Smooth muscle cell (in vitro differentiated cells): ENCODE measurements around the gene ZNF318. TPM values are rescaled to one million over a fixed set of nuclear protein-coding genes. Genes with fewer than 3 reads are reported as not detected.

Experiments
- DNase-seq: peaks from one replicate; lab custom pipeline; 2025; ENCODE audit not compliant: unreplicated experiment; lab: John Stamatoyannopoulos, UW
- H2AFZ ChIP-seq: fragments of 200-600 bp; sonication (generic); 2 replicates; pipeline ENCODE4 v1.6.0; 2016; ENCODE audit warnings: antibody characterized with exemption, low read depth, mild to moderate bottlenecking
- H3F3A ChIP-seq: fragments of 200-600 bp; sonication (generic); 2 replicates; pipeline ENCODE4 v1.6.0; 2017; ENCODE audit warnings: antibody characterized with exemption, low read depth
- H3K27ac ChIP-seq: fragments of 200-600 bp; sonication (generic); 2 replicates; pipeline ENCODE4 v1.5.1; 2016; ENCODE audit warnings: low read depth, mild to moderate bottlenecking
- H3K27me3 ChIP-seq: fragments of 200-600 bp; sonication (generic); 2 replicates; pipeline ENCODE4 v1.6.1; 2016; ENCODE audit warnings: low read depth, mild to moderate bottlenecking
- H3K36me3 ChIP-seq: fragments of 200-600 bp; sonication (generic); 2 replicates; pipeline ENCODE4 v1.5.1; 2016; ENCODE audit warnings: low read depth
- H3K4me1 ChIP-seq: fragments of 200-600 bp; sonication (generic); 2 replicates; pipeline ENCODE4 v1.5.1; 2016; ENCODE audit warnings: low read depth
- H3K4me2 ChIP-seq: fragments of 200-600 bp; sonication (generic); 2 replicates; pipeline ENCODE4 v1.6.0; 2016; ENCODE audit warnings: mild to moderate bottlenecking
- H3K4me3 ChIP-seq: fragments of 200-600 bp; sonication (generic); 2 replicates; pipeline ENCODE4 v1.5.1; 2016; ENCODE audit warnings: mild to moderate bottlenecking
- H3K79me2 ChIP-seq: fragments of 200-600 bp; sonication (generic); 2 replicates; pipeline ENCODE4 v1.6.0; 2016; ENCODE audit warnings: low read depth, mild to moderate bottlenecking
- H3K9ac ChIP-seq: fragments of 200-600 bp; sonication (generic); 2 replicates; pipeline ENCODE4 v1.6.0; 2016; ENCODE audit warnings: low read depth
- H3K9me3 ChIP-seq: fragments of 200-600 bp; sonication (generic); replicated peaks from 2 replicates; pipeline ENCODE4 v1.5.1; 2016; ENCODE audit warnings: low read depth
- H4K20me1 ChIP-seq: fragments of 200-600 bp; sonication (generic); 2 replicates; pipeline ENCODE4 v1.6.0; 2016; ENCODE audit warnings: low read depth
- WGBS: methylation state at CpG from one replicate; pipeline ENCODE4 v1.1.7; 2016; ENCODE audit warnings: low lambda C conversion rate; 5-methylcytosine and 5-hydroxymethylcytosine counted together
- polyA plus RNA-seq: library from polyadenylated mRNA; unstranded; fragments of >200 nt; fragmentation: Nextera tagmentation; extraction: Ambion mirVana; gene quantifications from 2 replicates; pipeline ENCODE4 v1.2.1, GENCODE V29; 2016
- total RNA-seq: library from RNA; depleted of rRNA; stranded (reverse); fragments of >200 nt; gene quantifications from 2 replicates; pipeline ENCODE4 v1.2.3, GENCODE V29; 2014
- TF ChIP-seq, protein P1 (sequence below): fragments of 200-600 bp; sonication (generic); IDR thresholded peaks from 2 replicates; pipeline ENCODE4 v1.5.1; 2017; ENCODE audit warnings: borderline replicate concordance, mild to moderate bottlenecking, antibody characterized with exemption; ENCODE audit not compliant: insufficient read depth, poor library complexity, severe bottlenecking

ZNF318 gene
- total and polyA plus RNA-seq, 2 experiments from 2014 or later: 5.8 to 14.7 TPM

DNA sequence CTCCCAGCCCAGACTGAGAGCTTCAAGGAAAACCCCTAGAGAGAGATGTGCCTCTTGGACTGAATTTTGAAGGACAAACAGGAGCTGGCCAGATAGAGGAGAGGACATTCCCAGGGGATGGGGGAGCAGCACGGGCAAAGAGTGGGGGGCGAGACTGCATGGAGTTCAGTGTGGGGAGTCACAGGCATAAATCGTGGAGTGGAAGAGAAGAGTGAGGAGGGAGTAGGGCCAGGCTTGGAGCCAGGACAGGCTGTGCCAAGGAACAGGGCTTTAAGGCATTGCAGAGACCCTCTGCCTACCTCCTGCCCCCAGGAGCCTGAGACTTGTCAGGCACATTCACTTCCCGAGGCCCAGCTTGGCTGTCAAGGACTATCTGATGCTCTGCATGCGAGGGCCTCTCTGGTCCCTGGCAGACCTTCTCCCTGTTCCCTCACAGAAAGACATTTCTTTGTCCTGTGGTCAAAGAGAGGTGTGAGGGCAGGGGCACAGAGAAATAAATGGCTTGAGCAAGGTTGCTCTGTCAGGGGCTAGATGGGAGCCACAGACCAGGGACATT is 76.6 kb downstream of the ZNF318 start:
- WGBS: 91% methylated on average over 5 of the region's 5 CpGs
- Histone ChIP-seq H4K20me1 (no peaks in the 10 kb centered on the region), H3K36me3 (no peaks in the 10 kb centered on the region), H3K27ac (no peak overlapping the region), H3K79me2 (no peaks in the 10 kb centered on the region), H3K27me3 (no peaks in the 10 kb centered on the region), H3K4me2 (no peak overlapping the region), H3K4me3 (no peak overlapping the region), H2AFZ (no peak overlapping the region), H3K9ac (no peak overlapping the region), H3K9me3 (no peaks in the 10 kb centered on the region), H3K4me1 (no peaks in the 10 kb centered on the region), H3F3A (no peaks in the 10 kb centered on the region)
- no peak for DNase-seq
- TF ChIP-seq, protein P1, sequence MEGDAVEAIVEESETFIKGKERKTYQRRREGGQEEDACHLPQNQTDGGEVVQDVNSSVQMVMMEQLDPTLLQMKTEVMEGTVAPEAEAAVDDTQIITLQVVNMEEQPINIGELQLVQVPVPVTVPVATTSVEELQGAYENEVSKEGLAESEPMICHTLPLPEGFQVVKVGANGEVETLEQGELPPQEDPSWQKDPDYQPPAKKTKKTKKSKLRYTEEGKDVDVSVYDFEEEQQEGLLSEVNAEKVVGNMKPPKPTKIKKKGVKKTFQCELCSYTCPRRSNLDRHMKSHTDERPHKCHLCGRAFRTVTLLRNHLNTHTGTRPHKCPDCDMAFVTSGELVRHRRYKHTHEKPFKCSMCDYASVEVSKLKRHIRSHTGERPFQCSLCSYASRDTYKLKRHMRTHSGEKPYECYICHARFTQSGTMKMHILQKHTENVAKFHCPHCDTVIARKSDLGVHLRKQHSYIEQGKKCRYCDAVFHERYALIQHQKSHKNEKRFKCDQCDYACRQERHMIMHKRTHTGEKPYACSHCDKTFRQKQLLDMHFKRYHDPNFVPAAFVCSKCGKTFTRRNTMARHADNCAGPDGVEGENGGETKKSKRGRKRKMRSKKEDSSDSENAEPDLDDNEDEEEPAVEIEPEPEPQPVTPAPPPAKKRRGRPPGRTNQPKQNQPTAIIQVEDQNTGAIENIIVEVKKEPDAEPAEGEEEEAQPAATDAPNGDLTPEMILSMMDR: no peak

DNA sequence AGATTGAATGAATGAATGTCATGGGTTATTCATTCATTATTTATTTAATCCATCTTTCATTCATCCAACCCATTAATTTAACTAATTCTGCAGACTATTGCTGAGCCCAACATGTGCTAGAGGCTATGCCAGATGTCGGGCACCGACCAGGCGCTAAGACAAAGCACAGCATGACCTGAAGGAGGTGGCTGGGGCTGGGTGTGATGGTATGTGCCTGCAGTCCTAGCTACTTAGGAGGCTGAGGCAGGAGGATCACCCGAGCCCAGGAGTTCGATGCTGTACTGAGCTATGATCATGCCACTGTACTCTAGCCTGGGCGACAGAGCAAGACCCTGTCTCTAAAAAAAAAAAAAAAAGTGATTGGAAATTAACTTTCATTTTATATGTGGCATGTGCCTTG is 77.1 kb downstream of the ZNF318 start:
- no peak for DNase-seq
- Histone ChIP-seq H3K4me1 (no peaks in the 10 kb centered on the region), H3K4me3 (no peak overlapping the region), H4K20me1 (no peaks in the 10 kb centered on the region), H3K4me2 (no peak overlapping the region), H3F3A (no peaks in the 10 kb centered on the region), H3K9ac (no peak overlapping the region), H3K36me3 (no peaks in the 10 kb centered on the region), H3K27ac (no peak overlapping the region), H3K9me3 (no peaks in the 10 kb centered on the region), H3K27me3 (no peaks in the 10 kb centered on the region), H3K79me2 (no peaks in the 10 kb centered on the region), H2AFZ (no peak overlapping the region)
- 89% methylated on average over 6 of the region's 6 CpGs for WGBS
- TF ChIP-seq, protein P1: no peak

DNA sequence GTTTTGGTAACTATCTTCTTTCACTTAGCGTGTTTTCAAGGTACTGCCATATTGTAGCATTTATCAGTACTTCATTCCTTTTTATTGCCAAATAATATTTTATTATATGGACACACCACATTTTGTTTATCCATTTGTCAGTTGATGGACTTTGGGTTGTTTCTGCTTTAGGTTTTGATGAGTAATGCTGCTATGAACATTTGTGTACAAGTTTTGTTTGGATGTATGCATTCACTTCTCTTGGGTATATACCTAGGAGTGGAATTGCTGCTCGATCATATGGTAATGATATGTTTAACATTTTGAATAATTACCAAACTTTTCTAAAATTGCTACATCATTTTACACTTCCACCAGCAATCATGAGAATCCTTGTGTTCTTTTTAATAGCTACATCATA is 77.7 kb downstream of the ZNF318 start:
- H3K79me2 ChIP-seq: no peaks in the 10 kb centered on the region
- no peaks in the 10 kb centered on the region for H3F3A ChIP-seq
- H4K20me1 ChIP-seq: no peaks in the 10 kb centered on the region
- WGBS: 96% methylated on average over 2 of the region's 2 CpGs
- DNase-seq: no peak
- no peak overlapping the region for H3K27ac ChIP-seq
- no peak overlapping the region for H3K9ac ChIP-seq
- H3K4me1 ChIP-seq: no peaks in the 10 kb centered on the region
- no peak overlapping the region for H3K4me3 ChIP-seq
- no peak overlapping the region for H3K4me2 ChIP-seq
- no peaks in the 10 kb centered on the region for H3K27me3 ChIP-seq
- no peaks in the 10 kb centered on the region for H3K9me3 ChIP-seq
- TF ChIP-seq, protein P1: no peak
- H3K36me3 ChIP-seq: no peaks in the 10 kb centered on the region
- H2AFZ ChIP-seq: no peak overlapping the region

DNA sequence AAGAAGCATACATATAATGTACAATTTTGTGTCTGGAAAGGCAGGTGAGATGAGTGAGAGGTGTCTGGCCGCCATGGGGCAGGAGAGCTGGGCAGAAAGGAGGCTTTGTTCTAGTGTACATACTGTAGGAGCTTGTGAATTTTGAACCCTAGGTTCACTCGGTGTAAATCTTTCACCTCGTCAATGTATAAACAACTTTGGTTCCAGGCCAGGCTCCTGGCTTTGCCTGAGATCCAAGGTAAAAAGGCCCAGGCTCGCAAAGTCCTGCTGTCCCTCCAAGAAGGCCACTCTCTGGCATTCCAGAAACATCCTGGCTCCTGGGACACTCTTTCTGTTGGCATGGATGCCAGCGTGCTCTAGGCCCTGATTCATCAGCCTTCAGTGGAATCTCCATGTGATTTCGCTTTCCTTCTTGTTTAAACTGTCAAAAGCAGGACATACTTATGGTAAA is 78.5 kb downstream of the ZNF318 start:
- Histone ChIP-seq H4K20me1 (no peaks in the 10 kb centered on the region), H3K79me2 (no peaks in the 10 kb centered on the region), H3F3A (no peaks in the 10 kb centered on the region), H3K36me3 (no peaks in the 10 kb centered on the region), H3K4me2 (no peak overlapping the region), H3K9me3 (no peaks in the 10 kb centered on the region), H3K9ac (no peak overlapping the region), H3K27me3 (no peaks in the 10 kb centered on the region), H3K4me3 (no peak overlapping the region), H3K4me1 (no peaks in the 10 kb centered on the region), H3K27ac (no peak overlapping the region), H2AFZ (no peak overlapping the region)
- DNase-seq: no peak
- TF ChIP-seq, protein P1: no peak
- WGBS: 87% methylated on average over 6 of the region's 6 CpGs
